A549 treated with CORT108297 at 1 μM for 4 hours (cell line): ENCODE data around the gene ATP6V0E2. TPM values are rescaled to one million over a fixed set of nuclear protein-coding genes. Genes with fewer than 3 reads are reported as not detected.

Experiments
- total RNA-seq: library from RNA; stranded (reverse); fragments of 200-300 nt; extraction: Qiagen RNA extraction; gene quantifications from 5 replicates; pipeline ENCODE4 v1.2.3, GENCODE V29; 2022

The ATP6V0E2 gene
- total RNA-seq: 46.9 to 68.8 TPM (median 61.9 TPM) in 5 replicates

GRCh38 chr7:149873074-149873969 lies at the start of gene ATP6V0E2:
Gene ATP6V0E2, plus strand, starts transcription at chr7:149873969. Its CDS starts 97 bp downstream, at chr7:149874066.

GRCh38 chr7:149838224-149838991 lies 35.4 kb upstream of the ATP6V0E2 start, which contains the start of gene ZNF862:
Gene ZNF862, plus strand, starts transcription at chr7:149838375. Its CDS starts 237 bp downstream, at chr7:149838612.

Other genes starting within 250 kb of the ATP6V0E2 start
- 0.88 to 1.6 TPM (median 1.5 TPM) in 5 replicates for gene ZNF467, start 100.4 kb upstream of the ATP6V0E2 start, total RNA-seq
- gene ZNF862, start 35.6 kb upstream of the ATP6V0E2 start, total RNA-seq: 2.2 to 4.1 TPM (median 2.8 TPM) in 5 replicates